Hindlimb muscle (tissue), 1 donor: ENCODE data around the gene GPC3. TPM values are rescaled to one million over a fixed set of nuclear protein-coding genes. Genes with fewer than 3 reads are reported as not detected.
"Not testable (repeated sequence)": the region's sequence is repeated elsewhere in the genome, so short reads cannot be mapped to it uniquely, and the experiment has no call there.

Source experiments
- DNase-seq: peaks from one replicate; pipeline ENCODE4 v3.0.0-alpha.2; 2013
- polyA plus RNA-seq: library from polyadenylated mRNA; unstranded; fragments of 120-200 nt; gene quantifications from one replicate; pipeline ENCODE4 v1.2.1, GENCODE V29; 2013; ENCODE audit not compliant: insufficient read length

The GPC3 gene
- polyA plus RNA-seq, 1 donor, result 291 TPM

DNA sequence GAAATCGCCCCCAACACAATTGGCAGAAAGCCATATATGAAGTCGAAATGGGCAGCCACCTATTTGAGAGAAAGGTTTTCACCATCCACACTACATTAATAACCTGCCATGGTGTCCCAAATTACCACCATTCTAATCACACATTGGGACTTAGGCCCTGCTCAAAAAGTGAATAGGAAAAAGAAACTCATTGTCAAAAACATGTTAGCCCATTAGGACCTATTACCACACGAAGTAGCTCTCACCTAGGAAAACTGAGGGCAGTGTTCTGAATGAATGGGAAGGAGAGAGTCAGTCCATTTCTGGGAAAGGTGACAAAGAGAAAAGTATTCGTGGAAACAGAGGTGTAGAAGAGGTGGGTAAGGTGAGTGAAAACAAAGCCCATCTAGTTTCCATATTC is 60.8 kb downstream of the GPC3 start:
- DNase-seq, result no peak

DNA sequence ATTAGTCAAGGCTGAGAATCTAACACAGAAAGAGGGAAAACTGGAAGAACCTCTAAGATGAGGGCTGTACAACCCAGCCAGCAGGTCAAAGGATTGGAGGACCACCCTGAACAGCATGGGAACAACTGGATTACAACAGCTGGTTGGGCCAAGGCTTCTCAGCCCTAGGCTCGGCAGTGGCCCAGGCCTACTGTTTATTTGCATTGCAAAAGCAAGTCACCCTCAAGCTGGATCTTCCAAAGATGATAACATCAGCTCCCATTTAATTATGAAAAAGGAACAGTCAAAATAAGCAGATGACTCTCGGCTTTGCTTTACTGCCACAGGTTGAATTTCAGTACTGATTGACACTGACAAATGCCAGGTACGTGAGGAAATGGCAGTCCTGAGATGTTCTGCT is 61.8 kb downstream of the GPC3 start:
- DNase-seq, result no peak

DNA sequence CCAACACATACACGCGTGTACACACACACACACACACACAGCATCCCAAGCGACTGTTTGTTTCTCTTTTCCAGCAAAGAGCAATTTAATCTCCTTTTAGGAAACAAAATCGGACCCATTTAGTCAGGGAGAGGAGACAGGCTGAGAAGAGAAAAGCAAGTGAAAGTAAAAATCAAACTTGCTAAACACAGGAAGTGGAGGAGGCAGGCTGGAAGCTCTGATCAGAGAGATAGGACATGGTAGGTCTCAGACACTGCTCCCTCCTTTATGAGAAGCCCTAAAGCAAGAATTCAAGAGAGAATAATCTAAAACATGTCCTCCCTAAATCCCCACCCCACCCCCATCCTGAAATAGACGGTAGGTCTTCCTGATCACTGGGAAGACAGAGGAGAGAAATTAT is 62.3 kb downstream of the GPC3 start:
- no peak for DNase-seq

DNA sequence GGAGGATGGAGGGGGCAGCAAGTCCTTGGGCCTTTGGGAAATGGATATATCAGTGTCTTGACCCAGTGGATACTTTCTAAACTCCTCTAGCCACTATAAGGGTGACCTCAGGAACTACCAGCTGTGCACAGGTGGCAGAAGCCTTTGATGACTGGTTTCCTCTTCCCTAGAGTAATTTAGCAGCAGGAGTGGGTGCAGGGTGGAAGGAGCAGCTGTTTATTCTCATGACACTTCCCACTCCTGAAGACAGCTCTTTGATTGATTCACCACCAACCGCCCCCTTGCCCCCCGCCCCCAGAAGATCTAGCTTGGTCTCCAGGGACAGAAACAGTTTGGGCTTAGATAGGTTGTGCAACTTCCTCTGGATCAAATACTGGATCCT is 63.0 kb downstream of the GPC3 start:
- DNase-seq, result no peak

DNA sequence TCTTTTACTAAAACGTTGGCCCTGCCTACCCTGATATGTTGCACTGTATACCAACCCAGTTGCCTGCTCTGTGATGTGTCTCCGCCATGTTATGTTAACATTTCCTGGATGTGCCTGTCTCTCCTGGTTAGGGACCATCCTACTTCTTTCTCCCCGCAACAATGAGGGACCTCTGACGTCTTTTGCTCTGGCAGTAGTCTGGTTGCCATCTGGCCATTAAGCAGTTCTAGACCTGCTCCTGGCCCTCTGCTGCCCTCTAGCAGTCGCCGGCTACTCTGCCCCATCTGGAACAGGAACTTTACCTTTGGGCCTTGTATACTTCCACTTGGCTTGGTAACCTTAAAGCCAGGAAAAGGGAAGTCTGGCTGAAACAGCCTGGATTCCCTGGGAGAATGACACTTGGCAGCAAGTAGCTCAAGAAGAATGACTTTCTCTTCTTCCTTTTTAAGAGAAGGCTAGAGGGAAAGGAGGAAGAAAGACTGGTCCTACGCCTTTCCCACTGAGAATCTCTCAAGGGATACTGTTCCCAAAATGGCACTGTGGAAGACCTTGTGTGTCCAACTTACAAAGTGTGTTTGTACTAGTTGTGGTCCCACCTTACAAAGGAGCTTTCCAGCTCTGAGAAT is 63.5 kb downstream of the GPC3 start:
- DNase-seq, result no peak

DNA sequence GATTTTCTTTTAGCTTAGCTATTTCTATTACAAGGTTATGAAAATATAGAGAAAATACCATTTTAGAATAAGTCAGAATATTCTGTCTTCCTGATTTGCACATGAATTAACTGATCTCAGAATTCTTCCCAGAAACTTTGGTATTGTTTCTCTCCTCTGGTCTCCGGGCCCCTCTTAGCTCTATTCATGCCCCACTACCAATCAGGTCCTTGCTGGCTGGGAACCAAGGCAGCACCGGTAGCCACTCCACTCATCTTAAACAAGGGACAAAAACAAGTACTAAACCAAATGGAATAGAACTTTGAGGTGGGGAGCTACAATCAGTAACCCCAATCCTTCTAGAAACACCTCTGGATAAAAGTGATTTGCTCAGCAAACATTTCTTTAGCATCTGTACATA is 64.3 kb downstream of the GPC3 start:
- no peak for DNase-seq

DNA sequence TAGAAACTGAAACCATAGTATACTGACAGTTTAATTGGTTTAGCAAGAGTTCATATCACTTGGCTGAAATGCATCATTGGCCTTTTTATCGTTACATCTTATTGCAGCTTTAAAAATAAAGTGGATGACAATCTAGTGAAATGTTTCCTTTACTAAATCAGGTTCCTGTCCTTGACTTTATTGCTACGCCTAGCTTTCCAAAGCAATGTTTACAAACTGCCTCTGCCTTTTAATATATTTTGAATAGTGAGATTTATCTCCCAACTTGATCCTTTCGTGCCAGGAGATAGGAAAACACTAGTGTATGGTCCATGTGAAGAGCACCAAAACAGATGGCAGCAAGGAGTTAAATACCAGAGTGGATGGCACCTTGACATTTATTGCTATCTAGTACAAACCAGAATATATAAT is 67.0 kb downstream of the GPC3 start:
- DNase-seq, result no peak

DNA sequence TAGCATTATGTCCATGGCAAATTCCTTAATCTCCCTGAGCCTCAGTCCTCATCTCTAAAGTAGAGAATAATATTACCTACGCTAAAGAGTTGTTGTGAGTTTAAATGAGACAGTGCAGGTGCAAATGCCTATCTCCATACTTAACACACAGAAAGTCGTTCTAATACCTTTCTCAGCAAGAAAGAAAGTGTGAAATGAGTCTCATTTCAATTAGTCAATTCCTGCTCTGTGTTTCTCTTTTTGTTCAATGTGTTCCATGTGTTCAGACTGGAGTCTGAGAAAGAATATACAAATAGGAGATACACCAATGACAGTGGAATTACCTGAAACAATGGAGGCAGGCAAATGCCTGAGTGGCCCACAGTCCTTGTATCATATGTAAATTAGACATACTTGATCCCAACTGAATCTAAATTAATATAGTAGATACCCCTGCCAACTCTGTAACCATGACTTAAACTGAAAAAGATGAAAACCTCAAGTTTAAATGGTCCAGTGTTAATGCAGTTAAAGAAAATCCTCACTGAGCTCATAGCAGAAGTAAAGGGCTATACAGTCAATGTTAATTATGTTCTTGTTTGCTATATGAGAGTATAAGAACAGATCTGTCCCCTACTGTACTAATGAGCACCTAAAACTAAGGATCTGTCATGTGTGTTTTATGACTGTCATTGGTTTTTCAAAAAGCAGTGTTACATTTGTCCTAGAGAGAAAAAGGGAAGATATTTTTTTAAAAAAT is 68.2 kb downstream of the GPC3 start:
- no peak for DNase-seq

DNA sequence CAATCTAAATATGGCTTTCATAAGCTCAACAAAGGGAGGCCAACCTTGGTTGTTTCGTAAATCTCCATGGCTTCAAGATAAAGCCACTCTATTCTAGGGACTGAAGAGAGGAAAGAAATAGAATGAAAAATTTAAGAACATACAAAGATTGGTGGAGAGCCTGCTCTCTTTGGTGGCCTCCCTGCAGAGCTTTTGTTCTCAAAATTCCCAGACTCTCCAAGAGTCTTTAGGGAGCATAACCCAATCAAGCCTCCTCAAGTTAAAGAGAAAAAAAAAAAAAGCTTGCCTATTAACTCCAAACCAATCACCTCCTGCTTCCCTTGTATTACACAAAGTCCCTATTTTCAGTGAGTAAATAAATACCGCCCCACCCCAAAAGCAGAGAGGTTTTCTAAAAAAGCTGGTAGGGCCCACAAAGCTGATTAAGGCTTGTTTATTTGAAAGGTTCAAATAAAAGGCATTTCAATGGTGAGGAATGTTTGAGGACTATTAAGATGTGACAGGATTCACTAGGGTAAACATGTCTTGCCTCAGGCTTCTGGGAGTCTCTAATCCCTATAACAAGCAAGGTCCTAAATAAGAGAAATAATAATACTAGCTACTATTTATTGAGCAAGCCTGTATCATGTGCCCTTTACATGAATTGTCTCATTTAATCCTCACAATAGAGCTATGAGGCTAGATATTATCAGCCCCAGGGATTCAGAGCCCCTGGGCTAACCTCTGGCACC is 71.6 kb downstream of the GPC3 start:
- DNase-seq, result no peak

DNA sequence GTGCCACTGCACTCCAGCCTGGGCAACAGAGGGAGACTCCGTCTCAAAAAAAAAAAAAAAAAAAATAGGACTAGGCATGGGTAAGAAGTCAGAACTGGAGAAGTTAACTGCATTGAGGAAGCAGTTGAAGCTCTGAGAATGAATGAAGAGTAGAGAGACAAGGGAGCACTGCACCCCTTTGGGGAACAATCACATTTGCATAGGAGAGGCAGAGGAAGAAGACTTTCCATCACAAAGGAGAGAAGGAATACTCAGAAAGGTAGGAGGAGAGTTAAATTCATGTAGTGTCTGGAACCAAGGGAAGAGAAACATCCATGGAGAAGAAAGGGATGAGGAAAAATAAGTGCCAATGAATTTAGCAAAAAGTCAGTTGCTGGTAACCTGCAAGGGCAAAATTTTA is 72.4 kb downstream of the GPC3 start:
- DNase-seq, result no peak

DNA sequence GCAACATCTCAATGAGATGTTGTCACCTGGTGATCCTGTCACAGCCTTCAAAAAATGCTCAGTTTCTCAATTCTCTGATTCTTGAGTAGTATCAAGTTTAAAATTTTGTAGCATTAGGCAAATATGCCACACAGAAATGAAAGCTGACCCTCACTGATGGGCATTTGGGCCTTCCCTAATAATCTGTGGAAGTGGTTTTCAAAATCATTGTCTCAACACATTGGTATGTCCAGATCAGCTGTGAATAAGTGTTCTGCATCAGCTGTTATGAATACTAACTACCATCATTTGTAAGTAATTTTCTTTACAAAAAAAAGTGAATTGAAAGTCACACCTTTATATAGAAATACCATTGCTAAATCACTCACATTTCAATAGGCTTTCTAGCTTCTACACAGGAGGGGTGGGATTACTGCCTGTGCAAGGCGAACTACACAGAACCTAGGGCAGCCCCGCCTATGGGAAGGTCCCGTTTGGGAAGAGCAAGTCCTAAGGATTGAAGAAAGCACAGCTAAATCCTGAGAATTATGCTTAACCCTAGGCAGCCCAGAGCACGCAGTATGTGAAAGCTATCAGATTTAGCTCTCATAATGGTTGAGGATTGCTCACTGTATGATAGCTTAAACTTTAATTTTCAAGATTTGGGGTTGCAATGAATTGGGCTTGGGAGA is 73.4 kb downstream of the GPC3 start:
- no peak for DNase-seq

DNA sequence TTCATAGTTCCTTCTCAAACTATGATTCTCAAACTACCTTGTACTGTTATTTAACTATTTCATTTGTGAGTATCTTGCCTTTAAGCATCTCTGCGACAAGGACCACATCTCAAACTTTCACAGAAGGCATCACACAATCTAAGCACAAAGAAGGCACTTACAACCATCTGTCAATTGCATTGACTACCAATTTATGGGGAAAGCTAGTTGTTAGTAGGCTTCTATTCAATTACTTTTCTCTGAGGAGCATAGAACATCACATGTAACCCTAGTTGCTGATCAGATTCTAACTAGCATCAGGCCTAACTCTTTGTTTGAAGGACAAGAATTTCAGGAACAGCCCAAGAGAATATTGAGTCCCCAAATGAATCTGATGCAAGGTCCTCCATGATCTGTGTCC is 74.9 kb downstream of the GPC3 start:
- no peak for DNase-seq

DNA sequence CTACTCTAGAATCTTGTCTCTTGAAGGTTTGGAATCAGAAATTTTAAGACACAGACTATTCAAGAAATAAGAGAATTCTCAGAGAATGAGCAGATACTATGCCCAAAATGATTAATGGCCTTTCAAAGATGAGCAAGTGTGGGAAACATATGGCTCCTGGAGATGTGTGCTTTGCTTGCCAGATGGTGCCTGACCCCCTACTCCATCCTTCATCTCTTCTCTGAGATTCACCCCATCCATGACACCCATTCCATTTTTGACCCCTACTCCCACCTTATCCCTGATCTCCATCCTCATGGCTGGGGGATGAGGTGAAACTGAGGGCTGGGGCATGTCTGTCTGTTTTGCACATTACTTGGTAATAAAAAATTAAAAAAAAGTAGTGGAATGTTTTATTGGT is 75.5 kb downstream of the GPC3 start:
- no peak for DNase-seq

DNA sequence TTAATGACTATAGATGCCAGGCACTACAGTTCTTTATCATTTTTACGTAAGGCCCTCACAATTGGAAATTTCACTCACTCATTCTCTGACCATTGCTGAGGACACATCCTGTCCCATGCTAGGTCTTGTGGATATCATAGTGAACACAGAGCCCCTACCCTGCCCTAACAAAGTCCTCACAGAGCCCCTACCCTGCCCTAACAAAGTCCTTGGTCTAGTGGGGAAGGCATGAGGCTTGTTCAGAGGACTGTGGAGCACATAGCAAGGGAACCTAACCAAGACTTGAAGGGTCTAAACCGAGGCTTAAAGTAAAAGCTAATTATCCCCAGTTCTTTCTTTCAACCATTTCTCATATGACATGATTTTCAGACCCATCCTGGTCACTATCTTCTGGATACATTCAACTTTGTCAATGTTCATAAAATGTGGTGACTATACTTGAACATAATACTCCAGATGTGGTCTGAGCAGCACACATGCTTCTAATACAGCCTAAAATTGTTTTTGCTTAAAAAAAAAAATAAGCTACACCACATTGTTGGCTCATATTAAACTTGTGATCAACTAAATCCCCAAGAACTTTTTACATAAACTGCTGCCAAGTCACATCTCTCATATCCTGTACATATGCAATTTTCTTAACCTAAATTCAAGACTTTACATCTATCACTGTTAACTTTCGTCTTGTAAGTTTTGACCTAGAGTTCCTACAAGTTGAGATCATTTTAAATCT is 77.0 kb downstream of the GPC3 start:
- DNase-seq, result peak; percentile 43

DNA sequence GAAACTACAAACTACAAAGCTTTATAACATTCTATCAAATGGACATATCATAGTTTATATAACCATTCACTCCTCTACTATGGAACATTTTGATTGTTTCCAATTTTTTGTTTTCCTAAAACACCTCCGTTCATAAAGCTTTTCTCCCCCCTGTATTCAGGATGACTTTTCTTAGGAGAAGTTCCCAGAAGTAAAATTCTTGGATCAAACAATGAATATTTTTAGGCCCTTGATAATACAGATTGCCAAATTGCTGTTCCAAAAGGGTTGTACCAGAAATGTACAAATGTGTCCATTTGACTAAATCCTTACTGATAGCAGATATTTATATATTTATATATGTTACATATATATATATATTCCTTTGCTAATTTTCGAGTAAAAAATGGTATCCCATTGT is 77.8 kb downstream of the GPC3 start:
- DNase-seq, result no peak

DNA sequence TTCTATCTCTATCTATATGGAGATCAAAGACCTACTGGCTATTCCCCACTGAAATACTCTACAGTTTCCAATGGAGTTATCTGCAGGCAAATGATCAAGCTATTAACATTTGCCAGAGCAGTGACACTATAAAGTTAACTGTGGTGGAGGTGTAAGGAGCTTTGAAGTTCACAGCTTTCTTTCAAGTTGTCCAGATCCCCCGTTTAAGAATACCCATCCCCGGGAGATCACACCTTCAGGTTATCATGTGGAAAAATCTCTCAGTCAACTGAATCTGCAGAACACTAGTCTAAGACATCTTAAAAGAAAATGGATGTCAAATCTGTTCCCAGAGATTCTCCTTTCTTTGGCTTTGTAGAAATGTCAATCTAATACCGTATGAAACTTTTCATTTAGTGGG is 80.1 kb downstream of the GPC3 start:
- no peak for DNase-seq

DNA sequence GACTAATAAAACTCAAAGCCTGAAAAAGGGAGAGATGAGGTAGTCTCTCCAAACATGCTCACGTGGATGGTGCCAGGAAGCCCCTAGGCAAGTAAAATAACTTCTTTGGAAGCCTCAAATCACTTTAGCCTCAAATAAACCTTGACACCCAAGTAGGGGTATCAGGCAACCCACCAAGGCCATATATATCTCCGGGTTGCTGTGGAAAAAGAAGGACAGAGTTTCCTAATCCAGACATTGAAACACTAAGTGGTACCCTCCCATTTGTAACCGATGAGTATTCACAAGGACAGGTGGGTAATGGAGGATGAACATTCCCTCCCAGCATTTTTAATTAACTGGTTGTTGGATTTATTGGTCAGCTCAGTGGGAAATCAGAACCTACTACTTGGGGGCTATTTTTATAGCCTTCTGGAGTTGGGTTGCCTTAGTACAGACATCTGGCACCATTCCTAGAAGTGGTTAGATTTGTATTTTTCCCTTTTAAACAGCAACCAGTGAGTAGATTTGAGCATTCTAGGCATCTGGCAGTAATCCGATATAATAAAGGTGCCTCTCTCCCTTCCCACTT is 87.7 kb downstream of the GPC3 start:
- no peak for DNase-seq

DNA sequence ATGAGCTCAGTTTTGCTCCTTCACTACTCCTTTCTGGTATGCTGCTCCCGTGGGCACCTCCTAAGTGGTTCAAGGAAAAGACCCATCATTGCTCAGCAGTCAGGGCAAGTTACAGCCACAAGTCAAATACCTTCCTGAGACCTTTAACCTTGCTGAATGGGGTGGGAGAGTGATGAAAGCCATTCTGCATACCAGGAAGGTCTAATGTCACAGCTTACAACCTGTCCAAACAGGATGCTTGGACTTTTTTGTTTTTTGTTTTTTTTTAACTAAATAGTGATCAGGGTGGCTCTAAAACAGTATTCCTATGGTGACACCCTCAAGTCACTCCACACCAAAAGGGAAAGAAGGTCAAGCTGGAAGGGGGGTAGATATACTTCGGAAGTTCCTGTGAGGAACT is 93.1 kb downstream of the GPC3 start:
- DNase-seq, result no peak

DNA sequence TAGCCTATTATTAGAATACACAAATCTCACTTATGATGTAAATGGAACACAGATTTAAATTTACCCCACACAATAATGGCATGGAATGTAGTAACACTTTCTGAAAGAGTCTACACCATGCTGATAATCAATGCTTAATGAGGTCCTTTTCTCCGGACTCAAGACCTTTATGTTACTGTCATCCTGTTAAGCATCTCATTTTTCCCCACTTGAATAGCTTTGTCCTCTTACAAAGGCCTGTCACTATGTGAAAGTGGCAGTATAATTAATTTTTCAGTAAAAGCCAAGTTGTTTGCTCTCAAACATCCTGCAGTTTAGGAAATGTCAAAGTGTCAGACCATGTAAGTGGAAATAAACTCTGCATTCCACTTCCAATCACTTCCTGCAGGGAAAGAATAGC is 96.4 kb downstream of the GPC3 start:
- no peak for DNase-seq

DNA sequence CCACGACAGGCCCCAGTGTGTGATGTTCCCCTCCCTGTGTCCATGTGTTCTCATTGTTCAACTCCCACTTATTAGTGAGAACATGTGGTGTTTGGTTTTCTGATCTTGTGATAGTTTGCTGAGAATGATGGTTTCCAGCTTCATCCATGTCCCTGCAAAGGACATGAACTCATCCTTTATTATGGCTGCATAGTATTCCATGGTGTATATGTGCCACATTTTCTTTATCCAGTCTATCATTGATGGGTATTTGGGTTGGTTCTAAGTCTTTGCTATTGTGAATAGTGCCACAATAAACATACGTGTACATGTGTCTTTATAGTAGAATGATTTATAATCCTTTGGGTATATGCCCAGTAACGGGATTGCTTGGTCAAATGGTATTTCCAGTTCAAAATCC is 97.3 kb downstream of the GPC3 start:
- not testable (repeated sequence) for DNase-seq

DNA sequence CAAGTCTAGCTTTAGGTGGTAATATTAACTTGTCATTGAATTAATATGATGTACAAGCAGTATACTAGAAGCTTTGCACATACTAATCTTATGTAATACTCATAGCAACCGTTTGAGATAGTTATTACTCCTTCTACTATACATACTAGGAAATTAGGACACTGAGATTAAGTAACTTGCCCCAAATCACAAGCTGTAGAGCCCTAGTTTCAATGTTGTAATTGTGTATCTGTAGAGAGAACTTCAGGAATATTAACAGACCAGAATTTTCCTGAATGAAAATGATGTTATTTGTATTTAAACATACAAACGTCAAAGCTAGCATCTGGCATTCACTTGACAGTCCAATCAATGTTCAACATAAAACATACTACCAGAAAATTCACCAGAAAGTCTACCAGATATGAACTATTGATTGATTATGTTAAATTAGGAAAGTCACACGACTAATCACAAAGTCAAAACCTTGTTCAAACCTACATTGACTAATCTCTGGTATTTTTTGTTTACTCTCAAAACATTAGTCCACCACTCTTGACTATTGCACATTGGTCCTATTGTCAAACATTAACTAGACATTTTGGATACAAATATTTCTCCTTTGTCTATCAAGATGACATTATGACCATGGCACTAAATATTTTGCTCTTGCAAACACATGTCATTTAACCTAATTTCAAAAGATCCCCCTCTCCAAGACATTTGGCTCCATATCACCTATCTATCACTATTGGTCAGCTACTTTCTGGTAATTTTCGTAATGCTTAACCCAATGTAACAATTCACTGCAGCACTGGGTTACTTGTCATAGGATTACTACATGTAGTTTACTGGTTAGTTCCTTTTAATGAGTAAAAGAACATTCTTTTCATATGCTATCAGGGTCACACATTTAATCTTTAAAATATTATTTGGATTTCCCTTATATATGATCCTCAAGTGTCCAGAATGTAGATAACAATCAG is 100.7 kb downstream of the GPC3 start:
- no peak for DNase-seq
